Adrenal gland (tissue), 5 donors: ENCODE results near the gene SNX25.

Source experiments
- CTCF ChIP-seq, 6 experiments: fragments of 450-650 bp in 4 of 6; fragments of 200-600 bp in 2 of 6; sonication (generic) in 1 of 6; IDR thresholded peaks; 1 replicate in 5 of 6; 2 replicates in 1 of 6; pipeline versions ENCODE4 v1.5.1 to v1.8.0; 2016 to 2021; ENCODE audit warnings: antibody characterized with exemption in 6 of 6, mild to moderate bottlenecking in 2 of 6, moderate library complexity in 1 of 6
- POLR2A ChIP-seq, 2 donors: fragments of 450-650 bp; IDR thresholded peaks; one replicate each; pipeline ENCODE4 v1.6.1; 2017; ENCODE audit warnings: antibody characterized with exemption in 2 of 2, mild to moderate bottlenecking in 2 of 2, moderate library complexity in 1 of 2
- donor health status: DM: no; HTN: no; CAD: no.

GRCh38 chr4:185374027-185374426 is 164.6 kb downstream of the SNX25 start:
- no peak for TF ChIP-seq CTCF (IDR thresholded peaks at IDR 0.05)
- TF ChIP-seq POLR2A (IDR thresholded peaks at IDR 0.05) = no peak
